Measurements from ENCODE around the gene EGLN2.
"Not testable (repeated sequence)": the region's sequence is repeated elsewhere in the genome, so short reads cannot be mapped to it uniquely, and the experiment has no call there.

Gene EGLN2

DNA sequence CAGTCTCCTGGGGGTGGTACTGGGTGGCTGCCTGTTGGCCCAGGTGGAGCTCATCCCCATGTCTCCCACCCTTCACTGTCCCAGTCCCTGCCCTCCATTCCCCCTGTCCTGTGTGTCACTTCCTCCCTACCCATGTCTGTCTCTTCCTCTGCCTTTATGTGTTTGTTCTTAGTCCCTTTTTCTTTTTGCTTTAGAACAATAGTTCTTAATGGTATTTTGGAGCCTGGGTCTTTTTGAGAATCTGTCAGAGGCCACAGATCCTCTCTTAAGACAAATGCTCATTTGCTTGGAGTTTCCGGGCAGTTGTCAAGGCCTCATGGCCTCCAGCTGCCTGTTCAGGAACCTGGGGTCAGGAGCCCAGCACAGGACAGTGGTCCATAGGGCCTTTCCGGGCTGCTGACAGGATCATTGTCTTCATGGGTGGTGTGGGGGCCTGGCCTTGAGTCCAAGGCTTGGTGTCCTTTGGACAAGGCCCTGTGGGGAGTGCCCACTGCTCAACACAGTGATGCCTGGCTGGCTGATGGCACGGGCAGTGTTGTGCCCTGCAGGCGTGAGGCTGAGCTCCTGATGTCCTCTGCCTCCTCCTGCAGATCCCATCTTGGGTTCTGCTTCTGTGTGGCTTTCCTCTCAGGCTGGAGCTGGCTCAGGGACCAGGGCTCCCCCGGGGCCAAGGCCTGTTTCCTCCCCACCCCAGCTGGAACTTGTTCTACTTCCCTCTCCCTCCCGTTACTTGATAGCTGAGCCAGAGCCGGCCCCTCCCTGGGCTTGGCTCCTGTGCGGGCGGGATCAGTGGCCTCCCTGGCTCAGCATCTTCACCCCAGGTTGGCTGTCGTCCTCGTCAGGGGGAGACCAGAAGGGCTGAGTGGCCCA lies 3.5 kb downstream of the EGLN2 start:
- DNase-seq (ENCODE audit: low spot score) = no peak

DNA sequence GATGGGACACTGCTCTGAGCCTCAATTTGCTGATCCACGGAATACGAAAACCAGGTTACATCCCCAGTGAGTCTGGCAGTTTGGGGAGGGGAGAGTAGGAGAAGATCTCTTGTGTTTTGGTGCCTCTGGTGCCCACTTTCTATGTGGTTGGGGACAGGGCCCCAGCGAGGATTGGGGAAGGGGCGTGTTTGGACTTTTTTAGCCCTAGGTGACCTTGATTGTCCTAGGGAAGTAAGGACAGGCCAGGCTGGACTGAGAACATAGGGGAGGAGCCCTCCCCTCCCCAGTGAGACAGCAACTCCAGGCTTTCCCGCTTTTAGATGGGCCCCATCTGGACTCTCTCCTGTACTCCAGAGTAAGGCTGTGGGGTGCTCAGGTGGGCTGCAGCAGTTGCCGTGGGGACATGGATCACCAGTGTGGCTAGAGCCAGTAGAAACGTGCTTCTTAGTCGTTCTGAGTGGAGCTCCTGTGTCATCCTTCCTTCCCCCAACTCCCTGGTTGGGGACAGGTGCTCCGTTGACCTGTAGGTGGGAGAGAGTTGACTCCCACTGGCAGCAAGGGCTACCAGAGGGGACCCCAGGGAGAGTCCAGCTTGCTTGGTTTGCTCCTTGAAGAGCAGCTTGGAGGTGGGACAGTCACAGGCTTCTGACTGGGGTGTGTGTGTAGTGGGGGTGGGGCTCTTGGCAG lies 4.3 kb downstream of the EGLN2 start:
- no peak for DNase-seq (ENCODE audit: low spot score)

DNA sequence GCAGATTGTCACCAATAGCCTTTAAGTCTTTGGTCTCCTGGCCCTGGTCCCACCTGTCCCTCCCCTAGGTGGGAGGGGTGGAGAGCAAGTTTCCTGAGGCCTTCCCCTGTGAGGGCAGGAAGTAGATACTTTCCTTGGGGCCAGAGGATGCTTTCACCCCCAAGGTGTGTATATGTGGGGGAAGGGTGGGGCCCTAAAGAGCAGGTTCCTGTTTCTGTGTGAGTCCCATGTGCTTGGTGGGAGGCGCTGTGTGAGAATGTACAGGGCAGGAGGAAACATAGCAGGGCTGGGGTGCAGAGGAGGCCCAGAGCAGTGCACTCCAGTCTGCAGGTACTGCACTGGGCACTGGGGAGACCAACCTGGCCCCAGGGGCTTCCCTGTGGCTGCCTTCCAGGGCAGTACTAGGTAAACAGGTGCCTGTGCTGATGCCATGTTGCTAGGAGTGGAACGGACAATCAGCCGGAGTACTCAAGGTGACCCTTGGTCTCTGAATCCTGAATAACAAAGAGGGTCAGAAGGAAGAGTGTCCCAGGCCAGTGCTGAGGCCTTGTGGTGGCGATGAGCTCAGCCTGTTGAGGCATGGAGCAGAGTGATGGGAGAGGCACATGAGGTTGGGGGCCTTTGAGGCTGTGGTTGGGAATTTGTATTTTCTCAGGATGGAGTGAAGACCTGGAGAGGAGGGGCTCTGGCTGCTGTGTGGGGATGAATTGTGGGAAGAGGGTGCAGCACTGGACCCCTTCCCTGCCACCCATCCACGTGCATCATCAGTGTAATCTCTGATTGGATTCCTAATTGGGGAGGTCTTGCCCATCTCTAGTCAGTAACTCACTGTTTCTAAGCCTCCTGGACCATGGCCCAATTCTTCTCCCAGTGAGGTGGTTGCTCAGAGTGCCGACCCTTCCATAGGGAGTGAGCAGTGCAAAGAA lies 5.1 kb downstream of the EGLN2 start:
- DNase-seq (ENCODE audit: low spot score) = no peak

DNA sequence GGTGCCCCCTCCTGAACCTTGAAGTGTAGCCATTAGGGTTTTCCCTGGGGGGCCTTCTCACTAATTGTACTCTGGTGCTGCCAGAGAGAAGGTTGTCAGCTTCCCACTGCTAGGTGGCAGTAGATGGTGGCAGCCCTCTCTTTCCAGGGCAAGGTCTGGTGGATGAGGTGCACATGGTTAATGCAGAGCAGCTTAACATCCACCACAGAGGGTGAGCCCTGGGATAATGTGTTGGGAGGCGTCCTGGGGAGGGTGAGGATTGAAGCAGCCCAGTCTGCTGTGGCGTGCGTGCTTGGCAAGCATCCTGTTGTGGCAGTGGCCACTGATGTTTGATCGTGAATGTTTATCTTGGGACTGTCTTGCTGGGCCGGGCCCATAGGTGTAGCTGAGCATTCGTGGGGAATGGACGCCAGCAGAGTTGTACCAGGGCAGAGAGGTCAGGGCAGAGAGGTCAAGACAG lies 5.8 kb downstream of the EGLN2 start:
- no peak for DNase-seq (ENCODE audit: low spot score)

DNA sequence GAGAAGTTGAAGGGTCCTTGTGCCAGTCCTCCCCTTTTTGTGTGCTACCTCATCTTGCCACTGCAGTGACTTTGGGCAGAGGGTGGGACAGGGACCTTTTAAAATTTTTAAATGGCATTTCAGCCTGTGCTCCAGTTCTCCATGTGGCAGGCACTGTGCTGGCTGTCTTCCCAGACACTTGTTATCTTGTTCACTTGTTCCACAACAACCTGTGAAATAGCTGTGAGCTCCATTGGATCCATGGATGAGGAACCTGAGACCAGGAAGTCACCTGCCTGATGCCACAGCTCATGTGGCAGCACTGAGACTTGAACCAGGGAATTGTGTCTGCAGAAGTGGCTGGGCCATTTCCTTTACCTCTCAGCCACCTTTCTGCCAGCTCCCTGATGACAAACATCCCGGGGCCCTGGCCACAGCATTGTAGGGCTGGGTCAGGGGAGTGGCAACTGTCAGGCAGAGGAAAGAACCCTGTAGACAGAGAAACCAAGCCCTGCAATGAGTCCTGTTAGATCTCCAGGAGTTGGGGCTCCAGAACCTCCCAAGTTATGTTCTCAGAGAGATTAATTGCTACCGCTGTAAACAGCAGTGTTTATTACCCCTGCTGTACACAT lies 6.4 kb downstream of the EGLN2 start:
- DNase-seq (ENCODE audit: low spot score) = no peak

DNA sequence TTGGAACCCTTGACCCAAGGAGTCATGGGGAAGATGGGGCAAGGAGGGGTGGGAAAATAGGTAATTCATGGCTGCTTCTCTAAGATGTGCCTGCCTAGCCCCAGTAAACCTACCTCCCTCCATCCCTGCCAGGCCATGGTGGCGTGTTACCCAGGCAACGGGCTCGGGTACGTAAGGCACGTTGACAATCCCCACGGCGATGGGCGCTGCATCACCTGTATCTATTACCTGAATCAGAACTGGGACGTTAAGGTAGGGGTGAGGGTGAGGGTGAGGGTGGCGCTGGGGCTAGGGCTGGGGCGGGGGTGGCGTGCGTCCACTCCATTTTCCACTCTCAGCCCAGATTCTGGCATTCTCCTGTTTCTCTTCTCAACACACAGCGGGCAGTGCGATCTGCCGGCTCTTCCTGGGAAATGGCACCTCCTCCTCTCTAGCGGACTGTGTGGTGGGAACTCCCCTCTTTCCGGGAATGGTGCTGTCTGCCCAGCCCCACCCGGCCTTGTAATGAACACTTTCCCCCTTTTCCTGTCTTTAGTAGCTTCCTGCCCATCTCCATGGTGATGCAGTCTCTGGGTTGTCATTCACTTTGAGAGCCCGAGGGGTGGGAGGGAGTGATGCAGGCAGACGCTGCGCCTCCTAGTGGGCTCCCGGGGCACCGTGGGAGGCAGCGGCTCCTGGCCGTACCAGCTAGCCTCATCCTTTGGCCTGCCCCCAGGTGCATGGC lies 7.6 kb downstream of the EGLN2 start:
- DNase-seq (ENCODE audit: low spot score) = peak; percentile 96

DNA sequence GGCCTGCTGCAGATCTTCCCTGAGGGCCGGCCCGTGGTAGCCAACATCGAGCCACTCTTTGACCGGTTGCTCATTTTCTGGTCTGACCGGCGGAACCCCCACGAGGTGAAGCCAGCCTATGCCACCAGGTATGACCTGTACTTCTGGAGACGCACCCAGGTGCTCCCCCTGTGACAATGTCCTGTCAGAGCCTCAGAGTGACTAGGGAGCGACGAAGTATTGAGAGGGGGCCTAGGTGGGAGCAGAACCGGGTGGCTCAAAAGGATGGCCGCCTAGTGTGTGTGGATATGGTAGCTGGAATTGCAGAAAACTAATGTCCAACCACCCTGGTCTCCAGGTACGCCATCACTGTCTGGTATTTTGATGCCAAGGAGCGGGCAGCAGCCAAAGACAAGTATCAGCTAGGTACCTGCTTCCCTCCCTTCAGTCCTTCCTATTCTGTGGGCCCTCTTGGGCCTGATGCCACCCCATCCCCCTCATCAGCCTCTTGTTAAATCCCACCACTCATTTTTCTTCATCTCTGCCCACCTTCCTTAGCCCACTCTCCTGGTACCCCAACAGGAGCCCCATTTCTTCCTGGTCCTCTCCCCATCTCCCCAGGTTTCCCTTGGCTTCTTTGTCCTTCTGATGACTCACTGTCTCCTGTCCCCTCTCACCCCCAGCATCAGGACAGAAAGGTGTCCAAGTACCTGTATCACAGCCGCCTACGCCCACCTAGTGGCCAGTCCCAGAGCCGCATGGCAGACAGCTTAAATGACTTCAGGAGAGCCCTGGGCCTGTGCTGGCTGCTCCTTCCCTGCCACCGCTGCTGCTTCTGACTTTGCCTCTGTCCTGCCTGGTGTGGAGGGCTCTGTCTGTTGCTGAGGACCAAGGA lies 8.4 kb downstream of the EGLN2 start:
- DNase-seq (ENCODE audit: low spot score) = no peak

DNA sequence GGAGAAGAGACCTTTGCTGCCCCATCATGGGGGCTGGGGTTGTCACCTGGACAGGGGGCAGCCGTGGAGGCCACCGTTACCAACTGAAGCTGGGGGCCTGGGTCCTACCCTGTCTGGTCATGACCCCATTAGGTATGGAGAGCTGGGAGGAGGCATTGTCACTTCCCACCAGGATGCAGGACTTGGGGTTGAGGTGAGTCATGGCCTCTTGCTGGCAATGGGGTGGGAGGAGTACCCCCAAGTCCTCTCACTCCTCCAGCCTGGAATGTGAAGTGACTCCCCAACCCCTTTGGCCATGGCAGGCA lies 9.0 kb downstream of the EGLN2 start:
- DNase-seq (ENCODE audit: low spot score) = no peak

DNA sequence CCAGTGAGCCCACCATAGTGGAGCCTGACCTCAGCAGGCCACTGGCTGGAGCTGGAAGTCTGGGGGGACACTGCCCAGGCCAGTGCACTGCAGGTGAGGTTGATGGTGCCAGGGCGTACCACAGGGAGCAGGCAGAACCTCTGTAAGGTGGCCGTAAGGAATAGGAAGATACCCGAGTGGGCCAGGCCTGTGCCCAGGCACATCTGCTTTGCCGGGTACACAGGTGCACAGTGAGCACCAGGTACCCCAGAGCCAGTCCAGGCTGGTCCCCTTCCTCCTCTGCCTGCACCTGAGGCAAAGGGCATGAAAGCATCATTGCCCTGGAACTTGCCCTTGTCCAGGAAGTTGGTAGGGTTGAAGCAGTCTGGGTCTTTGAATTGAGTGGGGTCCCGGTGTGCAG lies 9.5 kb downstream of the EGLN2 start:
- DNase-seq (ENCODE audit: low spot score) = no peak

DNA sequence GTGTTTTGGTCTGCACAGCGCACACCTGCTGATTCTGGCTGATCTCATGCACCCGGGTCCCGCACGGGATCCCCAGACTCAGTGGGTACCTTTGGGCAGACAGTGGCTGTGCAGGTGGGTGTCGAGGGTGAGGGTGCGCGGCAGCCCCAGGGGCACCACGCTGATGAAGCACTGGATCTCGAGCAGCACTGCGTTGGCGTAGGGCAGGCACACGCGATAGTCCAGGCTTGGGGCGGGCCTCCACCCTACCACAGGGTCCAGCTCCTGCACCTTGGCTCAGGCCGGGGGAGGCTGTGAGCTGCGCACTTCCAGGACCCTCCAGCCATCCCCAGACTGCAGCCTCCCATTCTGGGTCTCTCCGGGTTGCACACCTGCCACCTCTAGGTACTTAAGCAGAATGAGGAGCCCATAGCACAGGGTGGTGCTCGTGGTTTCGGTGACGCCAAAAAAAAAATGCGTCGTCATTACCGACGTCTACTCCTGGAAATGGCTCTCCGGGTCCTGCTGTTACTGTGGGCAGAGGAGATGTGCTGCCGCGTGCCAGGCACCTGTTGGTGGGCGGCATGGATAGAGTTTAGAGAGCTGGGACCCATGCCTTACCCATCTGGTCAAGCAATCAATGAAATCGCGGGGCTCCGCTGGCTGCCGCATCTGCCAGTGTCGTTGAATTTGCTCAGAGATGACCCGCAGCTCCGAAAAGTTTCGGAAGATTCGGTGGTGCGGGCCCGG lies 10.5 kb downstream of the EGLN2 start:
- no peak for DNase-seq (ENCODE audit: low spot score)

DNA sequence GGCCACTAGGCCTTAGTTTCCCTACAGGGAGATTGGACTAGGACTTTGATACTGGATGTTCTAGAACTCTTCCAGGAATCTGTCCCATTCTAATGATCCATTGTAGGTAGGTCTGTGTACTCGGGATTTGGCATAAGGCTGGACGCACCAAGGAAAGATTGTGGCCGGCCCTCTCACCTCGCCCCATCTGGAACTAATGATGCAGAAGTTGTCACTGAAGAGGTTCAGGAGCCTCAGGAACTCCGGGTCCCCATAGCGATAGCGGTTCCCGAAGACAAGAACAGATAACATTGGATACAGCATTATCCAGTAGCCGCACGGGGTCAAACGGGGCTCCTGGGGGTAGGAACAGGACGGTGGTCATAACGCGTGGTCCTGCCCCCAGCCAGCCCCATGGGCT lies 11.2 kb downstream of the EGLN2 start:
- DNase-seq (ENCODE audit: low spot score) = no peak

DNA sequence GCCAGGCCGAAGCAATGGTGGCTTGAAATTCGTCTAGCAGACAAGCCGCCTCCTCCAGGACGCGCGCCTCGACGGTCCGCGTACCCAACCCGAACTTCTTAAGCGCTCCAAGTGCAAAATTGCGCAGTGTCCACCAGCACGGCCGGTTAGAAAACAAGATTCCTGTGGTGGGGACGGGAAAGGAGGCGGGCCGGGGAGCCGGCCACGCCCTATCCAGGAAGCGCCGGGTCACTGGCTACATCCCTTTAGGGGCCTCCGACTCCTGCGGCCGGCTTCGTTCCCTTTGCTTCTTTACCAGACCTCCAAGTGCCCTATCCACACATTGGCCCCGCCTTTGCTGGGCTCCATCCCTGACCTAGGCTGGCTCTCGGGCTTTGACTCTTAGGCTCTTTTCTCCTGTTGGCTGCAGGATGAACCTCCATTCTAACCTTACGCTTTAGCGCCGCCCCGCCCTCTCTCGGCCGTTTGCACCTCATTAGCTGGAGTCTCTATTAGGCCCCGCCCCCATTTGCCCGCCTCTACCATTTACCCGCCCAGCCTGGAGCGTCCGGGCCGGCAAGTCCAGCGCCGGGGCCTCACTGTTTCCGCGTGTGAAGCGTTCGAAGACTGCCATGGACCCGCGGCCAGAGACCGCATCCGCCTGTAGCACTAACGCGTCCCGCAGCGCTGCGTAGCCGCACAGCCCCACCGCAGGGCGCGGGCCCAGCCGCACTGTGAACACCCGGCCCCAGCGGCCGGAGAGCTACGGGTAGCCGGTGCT lies 11.8 kb downstream of the EGLN2 start:
- not testable (repeated sequence) for DNase-seq (ENCODE audit: low spot score)

DNA sequence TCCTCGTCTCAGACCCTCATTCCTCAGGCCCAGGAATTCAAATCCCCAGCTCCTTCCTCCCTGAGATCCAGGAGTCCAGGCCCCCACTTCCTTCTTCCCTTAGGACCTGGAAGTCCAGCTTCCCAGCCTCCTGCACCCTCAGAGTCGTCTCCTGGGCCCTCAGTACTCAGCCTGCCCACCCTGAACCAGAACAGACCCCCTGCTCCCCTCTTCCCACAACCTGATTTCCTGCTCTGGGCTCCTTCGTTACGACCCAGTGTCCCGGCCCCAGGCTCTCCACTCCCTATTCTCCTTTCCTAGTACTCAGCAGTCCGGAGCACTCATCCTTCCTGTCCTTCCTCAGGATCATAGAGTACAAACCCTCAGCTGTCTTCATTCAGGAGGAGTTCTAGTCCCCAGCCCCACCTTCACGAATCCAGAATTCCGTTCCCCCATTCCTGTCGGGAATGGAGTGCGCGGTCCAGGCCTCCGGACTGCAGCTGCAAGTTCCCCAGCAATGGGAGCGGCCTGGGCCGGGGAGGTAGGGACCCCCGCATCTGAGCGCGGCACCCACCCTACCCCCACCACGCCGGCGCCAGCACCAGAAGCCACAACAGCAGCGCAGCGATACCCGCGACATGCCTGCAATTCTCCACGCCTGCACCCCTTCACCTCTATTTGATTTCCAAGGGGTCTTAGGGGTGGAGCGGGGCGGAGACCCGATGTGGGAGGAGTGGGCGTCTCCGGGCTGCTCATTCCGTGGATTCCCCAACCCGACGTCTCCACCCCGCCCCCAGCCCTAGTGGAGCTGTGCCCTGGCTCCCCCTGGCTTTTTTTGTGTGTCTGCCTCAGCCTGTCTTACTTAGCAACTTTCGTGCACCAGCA lies 12.7 kb downstream of the EGLN2 start:
- no peak for DNase-seq (ENCODE audit: low spot score)

DNA sequence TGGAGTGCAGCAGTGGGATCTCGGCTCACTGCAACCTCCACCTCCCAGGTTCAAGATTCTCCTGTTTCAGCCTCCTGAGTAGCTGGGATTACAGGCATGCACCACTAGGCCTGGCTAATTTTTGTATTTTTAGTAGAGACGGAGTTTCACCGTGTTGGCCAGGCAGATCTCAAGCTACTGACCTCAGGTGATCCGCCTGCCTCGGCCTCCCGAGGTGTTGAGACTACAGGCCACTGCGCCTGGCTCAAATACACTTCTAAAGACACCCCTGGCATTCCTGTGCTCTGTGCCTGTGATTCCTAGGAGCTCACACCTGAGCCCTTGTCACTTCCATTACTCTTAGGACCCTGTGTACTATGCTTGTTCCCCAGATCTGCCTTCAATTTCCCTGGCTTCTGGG lies 13.6 kb downstream of the EGLN2 start:
- not testable (repeated sequence) for DNase-seq (ENCODE audit: low spot score)

DNA sequence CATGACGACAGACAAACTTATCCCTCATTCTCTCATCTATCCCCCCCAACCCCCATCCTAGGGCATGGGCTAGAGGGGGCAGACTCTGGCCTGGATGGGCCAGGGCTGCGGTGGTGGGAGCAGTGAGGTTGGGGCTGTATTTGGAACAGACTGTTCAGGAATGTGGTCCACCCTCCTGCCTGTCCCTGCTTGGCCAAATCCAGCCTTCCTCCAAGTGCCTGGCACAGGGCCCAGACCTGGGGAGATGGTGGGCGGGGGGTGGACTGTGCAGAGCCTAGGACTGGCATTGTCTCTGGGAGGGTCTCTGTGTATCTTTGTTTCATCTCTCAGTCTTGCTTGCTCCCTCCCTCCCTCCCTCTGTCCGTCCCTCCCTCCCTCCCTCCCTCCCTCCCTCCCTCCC lies 14.2 kb downstream of the EGLN2 start:
- no peak for DNase-seq (ENCODE audit: low spot score)

DNA sequence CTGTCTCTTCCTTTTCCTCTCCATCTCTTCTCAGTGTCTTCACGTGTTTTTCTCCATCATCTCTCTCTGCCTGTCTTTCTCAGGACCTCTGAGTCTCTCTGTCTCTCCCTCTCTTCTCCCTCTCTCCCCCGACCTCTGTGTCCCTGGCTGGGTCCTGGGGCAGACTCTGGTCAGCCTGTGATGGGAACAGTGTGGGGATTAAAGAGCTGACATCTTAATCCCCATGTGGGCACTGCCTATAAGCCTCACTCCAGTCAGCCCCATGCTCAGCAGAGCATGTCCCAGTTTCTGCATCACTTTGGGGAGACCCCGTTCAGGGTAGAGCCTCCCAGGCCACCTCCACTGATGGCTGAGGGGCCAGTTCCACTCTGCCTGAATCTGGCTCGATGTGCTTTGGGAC lies 16.2 kb downstream of the EGLN2 start:
- no peak for DNase-seq (ENCODE audit: low spot score)

DNA sequence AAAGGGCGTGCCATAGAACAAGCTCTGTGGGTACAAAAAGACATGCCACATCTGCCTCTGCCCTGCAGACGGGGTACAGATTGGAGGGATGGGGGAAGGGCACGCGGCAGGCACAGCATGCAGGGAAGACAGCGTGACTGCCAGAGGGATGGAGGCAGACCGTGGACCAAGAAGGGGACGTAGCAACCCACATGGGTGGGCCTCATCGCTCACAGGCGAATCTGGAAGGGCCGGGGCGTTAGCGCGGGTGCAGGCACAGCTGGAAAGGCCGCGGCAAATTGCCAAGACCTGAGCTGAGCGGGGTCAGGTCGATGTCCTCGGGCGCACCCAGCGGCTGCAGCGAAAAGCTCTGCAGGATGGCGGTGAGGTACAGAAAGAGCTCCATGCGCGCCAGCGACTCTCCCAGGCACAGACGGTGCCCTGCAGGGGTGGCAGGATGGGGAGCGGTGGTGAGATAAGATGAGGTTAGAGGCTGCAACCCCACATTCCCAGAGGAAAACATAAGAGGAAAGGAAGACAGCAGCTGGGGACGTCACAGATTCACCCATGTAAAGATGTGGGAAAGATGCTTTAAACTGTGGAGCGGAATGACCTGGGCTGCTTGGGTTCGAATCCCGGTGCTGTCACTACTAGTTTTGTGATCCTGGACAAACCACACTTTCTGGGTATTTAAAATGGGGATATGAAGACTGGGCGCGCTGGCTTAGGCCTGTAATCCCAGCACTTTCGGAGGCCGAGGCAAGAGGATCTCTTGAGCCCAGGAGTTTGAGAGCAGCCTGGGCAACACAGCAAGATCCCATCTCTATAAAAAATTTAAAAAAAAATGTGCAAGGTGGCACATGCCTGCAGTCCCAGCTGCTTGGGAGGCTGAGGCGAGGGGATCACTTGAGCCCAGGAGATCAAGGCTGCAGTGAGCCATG lies 19.7 kb downstream of the EGLN2 start:
- DNase-seq (ENCODE audit: low spot score) = not testable (repeated sequence)
